ENCODE data around the gene TMEM203.

Gene TMEM203

DNA sequence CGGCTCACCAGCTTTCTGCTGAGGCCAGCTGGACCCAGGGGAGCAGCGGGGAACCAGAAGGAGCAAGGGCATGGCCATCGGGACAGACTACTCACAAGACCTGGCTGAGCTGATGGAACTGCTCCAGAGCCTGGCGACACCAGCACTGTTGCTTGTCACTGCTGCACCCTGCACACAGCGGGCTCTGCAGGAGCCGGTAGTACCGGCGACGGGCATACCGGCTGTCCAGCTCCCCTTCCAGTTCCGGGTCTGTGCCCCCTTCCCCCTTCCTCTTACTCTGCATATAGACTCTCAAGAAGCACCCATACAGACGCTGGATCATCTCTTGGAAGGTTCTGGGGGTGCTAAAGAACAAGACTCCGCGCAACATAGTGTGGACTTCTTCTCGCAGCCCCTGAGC lies 18.1 kb downstream of the TMEM203 start:
- DNase-seq (ENCODE audit: extremely low read depth, low read depth): no peak
- peak overlapping the region; percentile 94 for H3K4me3 ChIP-seq (replicated peaks; ENCODE audit: low read depth, low read length)
- no peak for TF ChIP-seq CTCF (IDR thresholded peaks at IDR 0.05; ENCODE audit: low read depth, low read length, missing control alignments)

GRCh38 chr9:137186385-137186784 lies 19.1 kb downstream of the TMEM203 start:
- TF ChIP-seq CTCF (IDR thresholded peaks at IDR 0.05; ENCODE audit: low read depth, low read length, missing control alignments): no peak
- no peak for DNase-seq (ENCODE audit: extremely low read depth, low read depth)
- H3K4me3 ChIP-seq (replicated peaks; ENCODE audit: low read depth, low read length): no peak overlapping the region

DNA sequence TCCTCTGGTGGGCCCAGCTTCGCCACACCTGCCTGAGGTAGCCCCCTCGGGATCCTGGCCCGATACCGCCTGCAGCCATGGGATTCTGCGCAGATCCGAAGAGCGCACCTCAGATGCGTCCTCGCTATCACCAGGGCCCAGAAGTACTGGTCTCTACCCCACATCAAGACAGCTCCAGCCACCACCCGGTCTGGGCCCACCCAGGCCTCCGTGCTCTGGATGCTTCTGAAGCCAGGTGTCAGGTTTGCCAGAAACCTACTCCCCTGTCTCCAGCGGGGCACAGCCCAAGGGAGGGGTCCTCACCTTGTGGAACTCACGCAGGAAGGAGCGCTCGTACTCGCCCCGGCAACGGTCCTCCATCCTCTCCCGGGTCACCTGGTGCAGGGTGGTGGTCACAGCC lies 19.5 kb downstream of the TMEM203 start:
- H3K4me3 ChIP-seq (replicated peaks; ENCODE audit: low read depth, low read length): no peak overlapping the region
- DNase-seq (ENCODE audit: extremely low read depth, low read depth): no peak
- TF ChIP-seq CTCF (IDR thresholded peaks at IDR 0.05; ENCODE audit: low read depth, low read length, missing control alignments): no peak

DNA sequence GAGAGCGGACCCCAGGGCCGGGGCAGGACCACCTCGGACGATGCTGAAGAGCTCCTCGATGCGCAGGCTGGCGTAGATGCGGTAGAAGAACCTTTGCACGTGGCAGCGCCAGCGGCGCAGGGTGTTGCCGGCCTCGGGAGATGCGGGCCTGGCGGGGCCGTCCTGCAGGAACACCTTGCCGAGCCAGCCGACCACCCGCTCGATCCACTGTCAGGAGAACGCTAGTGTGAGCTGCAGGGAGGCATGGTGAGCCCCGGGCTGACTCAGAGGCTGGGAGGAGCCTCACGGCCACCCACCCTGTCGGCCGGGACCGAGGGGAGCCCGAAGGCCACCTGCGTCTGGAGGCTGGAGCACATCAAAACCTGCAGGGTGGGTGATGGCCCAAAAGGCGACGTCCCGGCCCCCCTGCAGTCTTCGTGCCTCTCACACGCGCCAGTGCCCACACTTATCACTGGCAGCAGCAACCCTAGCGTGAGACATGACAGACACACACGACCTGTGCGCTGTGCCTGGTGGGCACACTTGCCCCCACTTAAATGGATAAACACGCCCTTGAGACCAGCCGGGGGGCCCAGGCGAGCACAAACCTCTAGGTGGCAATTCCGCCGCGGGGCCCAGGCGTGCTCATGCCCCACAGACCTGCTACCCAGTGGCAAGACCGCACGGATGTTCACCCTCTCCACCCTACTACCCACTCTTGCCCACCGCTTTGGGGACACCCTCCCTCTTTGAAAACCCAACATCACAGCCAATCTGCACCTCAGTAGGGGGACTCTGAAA lies 20.4 kb downstream of the TMEM203 start:
- no peak for TF ChIP-seq CTCF (IDR thresholded peaks at IDR 0.05; ENCODE audit: low read depth, low read length, missing control alignments)
- no peak for DNase-seq (ENCODE audit: extremely low read depth, low read depth)
- H3K4me3 ChIP-seq (replicated peaks; ENCODE audit: low read depth, low read length): no peak overlapping the region

DNA sequence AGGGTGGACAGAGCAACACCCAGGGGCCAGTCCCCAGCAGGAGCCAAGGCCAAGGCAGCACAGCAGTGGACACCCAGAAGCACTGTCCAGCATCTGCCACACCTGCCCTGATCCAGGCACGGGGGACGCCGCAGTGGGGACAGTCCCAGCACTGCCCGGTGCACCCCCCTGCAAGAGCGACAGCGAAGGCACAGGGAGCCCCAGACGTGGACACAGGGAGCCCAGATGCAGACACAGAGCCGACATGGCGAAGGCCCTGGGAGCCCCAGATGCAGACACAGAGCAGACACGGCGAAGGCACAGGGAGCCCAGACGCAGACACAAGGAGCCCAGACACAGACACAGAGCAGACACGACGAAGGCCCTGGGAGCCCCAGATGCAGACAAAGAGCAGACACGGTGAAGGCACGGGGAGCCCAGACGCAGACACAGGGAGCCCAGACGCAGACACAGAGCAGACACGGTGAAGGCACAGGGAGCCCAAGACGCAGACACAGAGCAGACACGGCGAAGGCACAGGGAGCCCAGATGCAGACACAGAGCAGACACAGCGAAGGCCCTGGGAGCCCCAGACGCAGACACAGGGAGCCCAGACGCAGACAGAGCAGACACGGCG lies 21.4 kb downstream of the TMEM203 start:
- TF ChIP-seq CTCF (IDR thresholded peaks at IDR 0.05; ENCODE audit: low read depth, low read length, missing control alignments): no peak
- H3K4me3 ChIP-seq (replicated peaks; ENCODE audit: low read depth, low read length): no peak overlapping the region
- DNase-seq (ENCODE audit: extremely low read depth, low read depth): no peak

DNA sequence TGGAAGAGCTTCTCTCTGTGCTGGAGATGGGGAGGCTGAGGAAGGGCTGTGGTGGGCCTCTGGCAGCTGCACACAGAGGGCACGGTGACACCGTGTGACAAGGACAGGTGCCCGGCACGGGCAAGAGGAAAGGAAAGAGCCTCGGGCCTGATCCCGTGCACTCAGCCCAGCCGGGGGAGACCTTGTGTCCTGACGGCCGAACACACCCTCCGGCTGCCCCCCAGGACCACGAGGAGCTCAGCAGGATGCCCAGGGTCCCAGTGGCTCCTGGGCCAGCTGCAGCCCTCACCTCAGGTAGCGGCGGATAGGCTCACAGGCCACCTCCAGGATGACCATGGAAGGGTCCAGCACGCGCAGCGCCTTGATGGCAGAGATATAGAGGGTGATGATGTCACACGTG lies 22.6 kb downstream of the TMEM203 start:
- no peak overlapping the region for H3K4me3 ChIP-seq (replicated peaks; ENCODE audit: low read depth, low read length)
- DNase-seq (ENCODE audit: extremely low read depth, low read depth): no peak
- no peak for TF ChIP-seq CTCF (IDR thresholded peaks at IDR 0.05; ENCODE audit: low read depth, low read length, missing control alignments)
